WTC11 (cell line): ENCODE measurements around the gene STAM. TPM values are rescaled to one million over a fixed set of nuclear protein-coding genes. Genes with fewer than 3 reads are reported as not detected.

Experiments used
- ATAC-seq: fragments of 200-7000 bp; cut with Tn5 transposase; 2 replicates; pipeline ENCODE4 v1.10.0; 2021; ENCODE audit warnings: mild to moderate bottlenecking, moderate library complexity
- CTCF ChIA-PET: fragments of 300-600 bp; sonication (Branson Sonifier 250); formaldehyde crosslinking; loops from one replicate; lab custom pipeline; 2021; ENCODE audit warnings: antibody characterized with exemption; lab: Charles Lee
- POLR2A ChIA-PET: fragments of 350-600 bp; sonication (Branson Sonifier 250); formaldehyde crosslinking; loops from one replicate; lab custom pipeline; 2021; ENCODE audit warnings: antibody characterized with exemption; lab: Charles Lee
- DNase-seq: peaks from one replicate; pipeline ENCODE4 v3.0.0; 2021; ENCODE audit warnings: low spot score
- H3K27ac Mint-ChIP-seq: 2 replicates; pipeline ENCODE4 v1.8.0; 2021; ENCODE audit warnings: mixed read lengths
- H3K27me3 Mint-ChIP-seq: 2 replicates; pipeline ENCODE4 v1.8.0; 2021; ENCODE audit warnings: low read depth, mild to moderate bottlenecking, moderate library complexity, mixed read lengths
- H3K36me3 Mint-ChIP-seq: 2 replicates; pipeline ENCODE4 v1.8.0; 2021; ENCODE audit warnings: mixed read lengths
- H3K4me1 Mint-ChIP-seq: 2 replicates; pipeline ENCODE4 v1.8.0; 2022; ENCODE audit warnings: mixed read lengths
- H3K4me3 Mint-ChIP-seq: 2 replicates; pipeline ENCODE4 v1.8.0; 2021; ENCODE audit warnings: mild to moderate bottlenecking, moderate library complexity, mixed read lengths
- H3K9me3 Mint-ChIP-seq: 2 replicates; pipeline ENCODE4 v1.8.0; 2021; ENCODE audit warnings: mixed read lengths
- FOXP1 ChIP-seq: sonication (generic); formaldehyde crosslinking; IDR thresholded peaks from 2 replicates; pipeline ENCODE4 v1.8.0; 2022; ENCODE audit warnings: missing genetic modification reagents, mild to moderate bottlenecking, moderate library complexity, borderline replicate concordance
- GABPB1 ChIP-seq: sonication (generic); formaldehyde crosslinking; IDR thresholded peaks from 2 replicates; pipeline ENCODE4 v1.8.1; 2023; ENCODE audit warnings: mild to moderate bottlenecking, missing genetic modification reagents
- JAZF1 ChIP-seq: fragments of 250-450 bp; sonication (Bioruptor Pico); IDR thresholded peaks from 2 replicates; pipeline ENCODE4 v1.9.0; 2021; ENCODE audit warnings: moderate library complexity, mild to moderate bottlenecking, inconsistent platforms
- MXD4 ChIP-seq: fragments of 250-450 bp; sonication (Bioruptor Pico); IDR thresholded peaks from 2 replicates; pipeline ENCODE4 v1.8.0; 2021; ENCODE audit warnings: mild to moderate bottlenecking, moderate library complexity, borderline replicate concordance
- NFYB ChIP-seq: sonication (generic); formaldehyde crosslinking; conservative IDR thresholded peaks from 2 replicates; pipeline ENCODE4 v1.8.0; 2022; ENCODE audit warnings: low read depth, missing genetic modification reagents
- RELA ChIP-seq: sonication (generic); formaldehyde crosslinking; IDR thresholded peaks from 2 replicates; pipeline ENCODE4 v1.8.1; 2022; ENCODE audit warnings: missing genetic modification reagents, mild to moderate bottlenecking, borderline replicate concordance
- TEAD4 ChIP-seq: sonication (generic); formaldehyde crosslinking; IDR thresholded peaks from 2 replicates; pipeline ENCODE4 v1.8.0; 2022; ENCODE audit warnings: mild to moderate bottlenecking, missing genetic modification reagents
- ZBTB43 ChIP-seq: sonication (generic); formaldehyde crosslinking; IDR thresholded peaks from 2 replicates; pipeline ENCODE4 v1.8.1; 2023; ENCODE audit warnings: mild to moderate bottlenecking, missing genetic modification reagents
- ZNF263 ChIP-seq: sonication (generic); formaldehyde crosslinking; IDR thresholded peaks from 2 replicates; pipeline ENCODE4 v1.8.1; 2022; ENCODE audit warnings: low read depth, mild to moderate bottlenecking, moderate library complexity, missing genetic modification reagents
- ZNF396 ChIP-seq: fragments of 250-450 bp; sonication (Bioruptor Pico); IDR thresholded peaks from 2 replicates; pipeline ENCODE4 v1.8.0; 2021; ENCODE audit warnings: mild to moderate bottlenecking, moderate library complexity, borderline replicate concordance
- ZNF423 ChIP-seq: fragments of 250-450 bp; sonication (Bioruptor Pico); IDR thresholded peaks from 2 replicates; pipeline ENCODE4 v2.1.2; 2022; ENCODE audit warnings: mild to moderate bottlenecking, moderate library complexity
- ZNF512 ChIP-seq: sonication (generic); formaldehyde crosslinking; IDR thresholded peaks from 2 replicates; pipeline ENCODE4 v1.8.1; 2022; ENCODE audit warnings: missing genetic modification reagents, borderline replicate concordance
- ZNF671 ChIP-seq: fragments of 250-450 bp; sonication (Bioruptor Pico); IDR thresholded peaks from 2 replicates; pipeline ENCODE4 v1.8.0; 2021; ENCODE audit warnings: mild to moderate bottlenecking
- total RNA-seq: library from RNA; stranded (reverse); gene quantifications from 3 replicates; pipeline ENCODE4 v1.2.3, GENCODE V29; 2021
- TF ChIP-seq, protein P1 (sequence below): sonication (generic); formaldehyde crosslinking; IDR thresholded peaks from 2 replicates; pipeline ENCODE4 v1.8.0; 2023; ENCODE audit warnings: missing genetic modification reagents, mild to moderate bottlenecking, borderline replicate concordance
- TF ChIP-seq, protein P2 (sequence below): sonication (generic); formaldehyde crosslinking; IDR thresholded peaks from 2 replicates; pipeline ENCODE4 v1.8.0; 2022; ENCODE audit warnings: mild to moderate bottlenecking, missing genetic modification reagents
- TF ChIP-seq, protein P3 (sequence below): fragments of 250-450 bp; sonication (Bioruptor Pico); IDR thresholded peaks from 2 replicates; pipeline ENCODE4 v1.9.0; 2021; ENCODE audit warnings: mild to moderate bottlenecking, borderline replicate concordance
- TF ChIP-seq, protein P4 (sequence below): fragments of 250-450 bp; sonication (Bioruptor Pico); IDR thresholded peaks from 2 replicates; pipeline ENCODE4 v2.1.2; 2022; ENCODE audit warnings: mild to moderate bottlenecking, moderate library complexity
- TF ChIP-seq, protein P5 (sequence below): sonication (generic); formaldehyde crosslinking; IDR thresholded peaks from 2 replicates; pipeline ENCODE4 v1.8.1; 2023; ENCODE audit warnings: mild to moderate bottlenecking, moderate library complexity, missing genetic modification reagents

Gene STAM
- total RNA-seq, 1 experiment from 2014 or later: 24.2 TPM

DNA sequence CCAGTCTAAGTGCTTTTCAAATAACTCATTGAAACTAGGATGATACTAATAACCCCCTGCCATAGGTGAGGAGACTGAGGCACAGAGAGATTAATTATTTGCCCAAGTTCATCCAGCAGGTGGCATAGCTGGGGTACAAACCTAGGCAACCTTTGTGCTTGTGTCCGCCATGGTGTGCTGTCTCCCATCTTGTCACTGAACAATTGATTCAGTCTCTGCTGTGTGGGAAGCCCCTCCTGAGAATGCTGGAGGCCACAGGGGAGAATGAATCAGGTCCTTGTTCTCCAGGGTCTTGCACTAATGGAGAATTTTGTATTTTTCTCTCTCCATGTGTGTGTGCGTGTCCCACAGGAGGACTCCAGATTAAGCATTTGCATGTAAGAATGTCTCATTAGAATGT, 92.3 kb downstream of the STAM start:
- no peaks in the 10 kb centered on the region for H3K4me1 Mint-ChIP-seq
- ATAC-seq: no peak
- H3K27me3 Mint-ChIP-seq: no peaks in the 10 kb centered on the region
- no peak for DNase-seq
- H3K9me3 Mint-ChIP-seq: no peaks in the 10 kb centered on the region
- TF ChIP-seq, protein P1, sequence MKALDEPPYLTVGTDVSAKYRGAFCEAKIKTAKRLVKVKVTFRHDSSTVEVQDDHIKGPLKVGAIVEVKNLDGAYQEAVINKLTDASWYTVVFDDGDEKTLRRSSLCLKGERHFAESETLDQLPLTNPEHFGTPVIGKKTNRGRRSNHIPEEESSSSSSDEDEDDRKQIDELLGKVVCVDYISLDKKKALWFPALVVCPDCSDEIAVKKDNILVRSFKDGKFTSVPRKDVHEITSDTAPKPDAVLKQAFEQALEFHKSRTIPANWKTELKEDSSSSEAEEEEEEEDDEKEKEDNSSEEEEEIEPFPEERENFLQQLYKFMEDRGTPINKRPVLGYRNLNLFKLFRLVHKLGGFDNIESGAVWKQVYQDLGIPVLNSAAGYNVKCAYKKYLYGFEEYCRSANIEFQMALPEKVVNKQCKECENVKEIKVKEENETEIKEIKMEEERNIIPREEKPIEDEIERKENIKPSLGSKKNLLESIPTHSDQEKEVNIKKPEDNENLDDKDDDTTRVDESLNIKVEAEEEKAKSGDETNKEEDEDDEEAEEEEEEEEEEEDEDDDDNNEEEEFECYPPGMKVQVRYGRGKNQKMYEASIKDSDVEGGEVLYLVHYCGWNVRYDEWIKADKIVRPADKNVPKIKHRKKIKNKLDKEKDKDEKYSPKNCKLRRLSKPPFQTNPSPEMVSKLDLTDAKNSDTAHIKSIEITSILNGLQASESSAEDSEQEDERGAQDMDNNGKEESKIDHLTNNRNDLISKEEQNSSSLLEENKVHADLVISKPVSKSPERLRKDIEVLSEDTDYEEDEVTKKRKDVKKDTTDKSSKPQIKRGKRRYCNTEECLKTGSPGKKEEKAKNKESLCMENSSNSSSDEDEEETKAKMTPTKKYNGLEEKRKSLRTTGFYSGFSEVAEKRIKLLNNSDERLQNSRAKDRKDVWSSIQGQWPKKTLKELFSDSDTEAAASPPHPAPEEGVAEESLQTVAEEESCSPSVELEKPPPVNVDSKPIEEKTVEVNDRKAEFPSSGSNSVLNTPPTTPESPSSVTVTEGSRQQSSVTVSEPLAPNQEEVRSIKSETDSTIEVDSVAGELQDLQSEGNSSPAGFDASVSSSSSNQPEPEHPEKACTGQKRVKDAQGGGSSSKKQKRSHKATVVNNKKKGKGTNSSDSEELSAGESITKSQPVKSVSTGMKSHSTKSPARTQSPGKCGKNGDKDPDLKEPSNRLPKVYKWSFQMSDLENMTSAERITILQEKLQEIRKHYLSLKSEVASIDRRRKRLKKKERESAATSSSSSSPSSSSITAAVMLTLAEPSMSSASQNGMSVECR (CRISPR knock-in tag): no peak
- TF ChIP-seq NFYB (CRISPR knock-in tag): no peak
- TF ChIP-seq ZBTB43: no peak
- no peak for TF ChIP-seq TEAD4 (CRISPR knock-in tag)
- no peak for TF ChIP-seq FOXP1 (CRISPR knock-in tag)
- TF ChIP-seq, protein P2, sequence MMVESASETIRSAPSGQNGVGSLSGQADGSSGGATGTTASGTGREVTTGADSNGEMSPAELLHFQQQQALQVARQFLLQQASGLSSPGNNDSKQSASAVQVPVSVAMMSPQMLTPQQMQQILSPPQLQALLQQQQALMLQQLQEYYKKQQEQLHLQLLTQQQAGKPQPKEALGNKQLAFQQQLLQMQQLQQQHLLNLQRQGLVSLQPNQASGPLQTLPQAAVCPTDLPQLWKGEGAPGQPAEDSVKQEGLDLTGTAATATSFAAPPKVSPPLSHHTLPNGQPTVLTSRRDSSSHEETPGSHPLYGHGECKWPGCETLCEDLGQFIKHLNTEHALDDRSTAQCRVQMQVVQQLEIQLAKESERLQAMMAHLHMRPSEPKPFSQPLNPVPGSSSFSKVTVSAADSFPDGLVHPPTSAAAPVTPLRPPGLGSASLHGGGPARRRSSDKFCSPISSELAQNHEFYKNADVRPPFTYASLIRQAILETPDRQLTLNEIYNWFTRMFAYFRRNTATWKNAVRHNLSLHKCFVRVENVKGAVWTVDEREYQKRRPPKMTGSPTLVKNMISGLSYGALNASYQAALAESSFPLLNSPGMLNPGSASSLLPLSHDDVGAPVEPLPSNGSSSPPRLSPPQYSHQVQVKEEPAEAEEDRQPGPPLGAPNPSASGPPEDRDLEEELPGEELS (CRISPR knock-in tag): no peak
- TF ChIP-seq ZNF263: no peak
- TF ChIP-seq, protein P3, sequence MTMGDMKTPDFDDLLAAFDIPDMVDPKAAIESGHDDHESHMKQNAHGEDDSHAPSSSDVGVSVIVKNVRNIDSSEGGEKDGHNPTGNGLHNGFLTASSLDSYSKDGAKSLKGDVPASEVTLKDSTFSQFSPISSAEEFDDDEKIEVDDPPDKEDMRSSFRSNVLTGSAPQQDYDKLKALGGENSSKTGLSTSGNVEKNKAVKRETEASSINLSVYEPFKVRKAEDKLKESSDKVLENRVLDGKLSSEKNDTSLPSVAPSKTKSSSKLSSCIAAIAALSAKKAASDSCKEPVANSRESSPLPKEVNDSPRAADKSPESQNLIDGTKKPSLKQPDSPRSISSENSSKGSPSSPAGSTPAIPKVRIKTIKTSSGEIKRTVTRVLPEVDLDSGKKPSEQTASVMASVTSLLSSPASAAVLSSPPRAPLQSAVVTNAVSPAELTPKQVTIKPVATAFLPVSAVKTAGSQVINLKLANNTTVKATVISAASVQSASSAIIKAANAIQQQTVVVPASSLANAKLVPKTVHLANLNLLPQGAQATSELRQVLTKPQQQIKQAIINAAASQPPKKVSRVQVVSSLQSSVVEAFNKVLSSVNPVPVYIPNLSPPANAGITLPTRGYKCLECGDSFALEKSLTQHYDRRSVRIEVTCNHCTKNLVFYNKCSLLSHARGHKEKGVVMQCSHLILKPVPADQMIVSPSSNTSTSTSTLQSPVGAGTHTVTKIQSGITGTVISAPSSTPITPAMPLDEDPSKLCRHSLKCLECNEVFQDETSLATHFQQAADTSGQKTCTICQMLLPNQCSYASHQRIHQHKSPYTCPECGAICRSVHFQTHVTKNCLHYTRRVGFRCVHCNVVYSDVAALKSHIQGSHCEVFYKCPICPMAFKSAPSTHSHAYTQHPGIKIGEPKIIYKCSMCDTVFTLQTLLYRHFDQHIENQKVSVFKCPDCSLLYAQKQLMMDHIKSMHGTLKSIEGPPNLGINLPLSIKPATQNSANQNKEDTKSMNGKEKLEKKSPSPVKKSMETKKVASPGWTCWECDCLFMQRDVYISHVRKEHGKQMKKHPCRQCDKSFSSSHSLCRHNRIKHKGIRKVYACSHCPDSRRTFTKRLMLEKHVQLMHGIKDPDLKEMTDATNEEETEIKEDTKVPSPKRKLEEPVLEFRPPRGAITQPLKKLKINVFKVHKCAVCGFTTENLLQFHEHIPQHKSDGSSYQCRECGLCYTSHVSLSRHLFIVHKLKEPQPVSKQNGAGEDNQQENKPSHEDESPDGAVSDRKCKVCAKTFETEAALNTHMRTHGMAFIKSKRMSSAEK: no peak
- no peak for TF ChIP-seq GABPB1 (CRISPR knock-in tag)
- TF ChIP-seq JAZF1 (CRISPR knock-in tag): no peak
- TF ChIP-seq, protein P4, sequence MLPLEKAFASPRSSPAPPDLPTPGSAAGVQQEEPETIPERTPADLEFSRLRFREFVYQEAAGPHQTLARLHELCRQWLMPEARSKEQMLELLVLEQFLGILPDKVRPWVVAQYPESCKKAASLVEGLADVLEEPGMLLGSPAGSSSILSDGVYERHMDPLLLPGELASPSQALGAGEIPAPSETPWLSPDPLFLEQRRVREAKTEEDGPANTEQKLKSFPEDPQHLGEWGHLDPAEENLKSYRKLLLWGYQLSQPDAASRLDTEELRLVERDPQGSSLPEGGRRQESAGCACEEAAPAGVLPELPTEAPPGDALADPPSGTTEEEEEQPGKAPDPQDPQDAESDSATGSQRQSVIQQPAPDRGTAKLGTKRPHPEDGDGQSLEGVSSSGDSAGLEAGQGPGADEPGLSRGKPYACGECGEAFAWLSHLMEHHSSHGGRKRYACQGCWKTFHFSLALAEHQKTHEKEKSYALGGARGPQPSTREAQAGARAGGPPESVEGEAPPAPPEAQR (CRISPR knock-in tag): no peak
- TF ChIP-seq ZNF396 (CRISPR knock-in tag): no peak
- TF ChIP-seq, protein P5, sequence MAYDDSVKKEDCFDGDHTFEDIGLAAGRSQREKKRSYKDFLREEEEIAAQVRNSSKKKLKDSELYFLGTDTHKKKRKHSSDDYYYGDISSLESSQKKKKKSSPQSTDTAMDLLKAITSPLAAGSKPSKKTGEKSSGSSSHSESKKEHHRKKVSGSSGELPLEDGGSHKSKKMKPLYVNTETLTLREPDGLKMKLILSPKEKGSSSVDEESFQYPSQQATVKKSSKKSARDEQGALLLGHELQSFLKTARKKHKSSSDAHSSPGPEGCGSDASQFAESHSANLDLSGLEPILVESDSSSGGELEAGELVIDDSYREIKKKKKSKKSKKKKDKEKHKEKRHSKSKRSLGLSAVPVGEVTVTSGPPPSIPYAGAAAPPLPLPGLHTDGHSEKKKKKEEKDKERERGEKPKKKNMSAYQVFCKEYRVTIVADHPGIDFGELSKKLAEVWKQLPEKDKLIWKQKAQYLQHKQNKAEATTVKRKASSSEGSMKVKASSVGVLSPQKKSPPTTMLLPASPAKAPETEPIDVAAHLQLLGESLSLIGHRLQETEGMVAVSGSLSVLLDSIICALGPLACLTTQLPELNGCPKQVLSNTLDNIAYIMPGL (CRISPR knock-in tag): no peak
- TF ChIP-seq ZNF512 (CRISPR knock-in tag): no peak
- no peak for TF ChIP-seq ZNF671 (CRISPR knock-in tag)
- TF ChIP-seq MXD4: no peak
- no peak for TF ChIP-seq ZNF423 (CRISPR knock-in tag)
- TF ChIP-seq RELA (CRISPR knock-in tag): no peak
- ChIA-PET CTCF (interaction anchor here (0.8 to 1.0 kb wide), 2 partner anchors 85 to 919 kb away, joined by 3 read pairs; partner anchors contain the start of gene RSU1), POLR2A (interaction anchor here (0.7 kb wide), 1 partner anchor 741 kb away, joined by 7 read pairs; no protein-coding TSS in a partner anchor)
- H3K27ac Mint-ChIP-seq: no peak overlapping the region
- no peak overlapping the region for H3K4me3 Mint-ChIP-seq
- H3K36me3 Mint-ChIP-seq: no peaks in the 10 kb centered on the region
